Hepatic stellate cell (primary cell): ENCODE measurements around the gene OLFML2A.

ENCODE experiments used
- DNase-seq: peaks from one replicate; pipeline ENCODE4 v3.0.0; 2011; ENCODE audit warnings: low spot score

OLFML2A gene

DNA sequence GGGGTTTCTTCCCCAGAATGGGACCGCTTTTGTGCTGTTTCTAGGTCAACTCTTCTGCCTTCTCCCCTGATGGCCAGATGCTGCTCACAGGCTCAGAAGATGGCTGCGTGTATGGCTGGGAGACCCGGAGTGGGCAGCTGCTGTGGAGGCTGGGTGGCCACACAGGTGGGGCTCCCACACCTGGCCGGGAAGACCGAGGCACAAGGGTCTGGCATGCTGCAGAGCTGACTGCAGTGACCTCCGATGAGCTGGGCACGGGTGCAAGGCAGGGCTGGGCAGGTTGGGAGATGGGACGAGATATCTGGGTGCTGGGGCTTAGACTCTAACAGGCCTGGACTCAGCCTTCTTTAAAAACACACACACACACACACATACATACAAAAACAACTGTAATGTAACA is 77.2 kb downstream of the OLFML2A start:
- DNase-seq = no peak

DNA sequence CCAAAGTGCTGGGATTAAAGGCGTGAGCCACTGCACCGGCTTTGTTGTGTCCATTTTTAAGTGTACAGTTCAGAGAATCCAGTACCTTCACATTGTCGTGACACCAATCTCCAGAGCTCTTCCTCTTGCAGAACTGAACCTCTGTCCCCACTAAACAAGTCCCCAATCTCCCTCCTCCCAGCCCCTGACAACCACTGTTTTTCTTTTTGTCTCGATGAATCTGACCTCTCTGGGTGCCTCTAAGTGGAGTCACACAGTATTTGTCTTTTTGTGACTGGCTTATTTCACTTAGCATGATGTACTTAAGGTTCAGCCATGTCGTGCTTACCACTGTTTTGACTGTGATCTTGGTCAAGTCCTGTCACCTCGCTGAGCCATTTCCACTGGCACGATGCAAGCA is 77.9 kb downstream of the OLFML2A start:
- DNase-seq = no peak

DNA sequence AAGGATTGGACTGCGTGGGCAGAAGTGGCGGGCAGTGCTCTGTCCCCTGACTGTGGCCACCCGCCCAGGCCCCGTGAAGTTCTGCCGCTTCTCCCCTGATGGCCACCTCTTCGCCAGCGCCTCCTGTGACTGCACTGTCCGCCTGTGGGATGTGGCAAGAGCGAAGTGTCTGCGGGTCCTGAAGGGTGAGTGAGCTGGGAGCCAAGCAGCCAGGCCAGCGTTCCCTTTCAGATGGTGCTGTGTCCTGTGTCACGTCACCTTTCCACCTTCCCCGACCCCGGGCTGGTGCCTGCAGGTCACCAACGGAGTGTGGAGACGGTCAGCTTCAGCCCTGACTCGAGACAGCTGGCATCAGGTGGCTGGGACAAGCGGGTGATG is 78.6 kb downstream of the OLFML2A start:
- DNase-seq = no peak

- DNase-seq = no peak
Observed at GRCh38 chr9:124855944-124856765, 79.2 kb downstream of the OLFML2A start.

- no peak for DNase-seq
Observed at GRCh38 chr9:124857533-124858162, 80.7 kb downstream of the OLFML2A start.

GRCh38 chr9:124858330-124859046 is 81.6 kb downstream of the OLFML2A start:
- DNase-seq = no peak

DNA sequence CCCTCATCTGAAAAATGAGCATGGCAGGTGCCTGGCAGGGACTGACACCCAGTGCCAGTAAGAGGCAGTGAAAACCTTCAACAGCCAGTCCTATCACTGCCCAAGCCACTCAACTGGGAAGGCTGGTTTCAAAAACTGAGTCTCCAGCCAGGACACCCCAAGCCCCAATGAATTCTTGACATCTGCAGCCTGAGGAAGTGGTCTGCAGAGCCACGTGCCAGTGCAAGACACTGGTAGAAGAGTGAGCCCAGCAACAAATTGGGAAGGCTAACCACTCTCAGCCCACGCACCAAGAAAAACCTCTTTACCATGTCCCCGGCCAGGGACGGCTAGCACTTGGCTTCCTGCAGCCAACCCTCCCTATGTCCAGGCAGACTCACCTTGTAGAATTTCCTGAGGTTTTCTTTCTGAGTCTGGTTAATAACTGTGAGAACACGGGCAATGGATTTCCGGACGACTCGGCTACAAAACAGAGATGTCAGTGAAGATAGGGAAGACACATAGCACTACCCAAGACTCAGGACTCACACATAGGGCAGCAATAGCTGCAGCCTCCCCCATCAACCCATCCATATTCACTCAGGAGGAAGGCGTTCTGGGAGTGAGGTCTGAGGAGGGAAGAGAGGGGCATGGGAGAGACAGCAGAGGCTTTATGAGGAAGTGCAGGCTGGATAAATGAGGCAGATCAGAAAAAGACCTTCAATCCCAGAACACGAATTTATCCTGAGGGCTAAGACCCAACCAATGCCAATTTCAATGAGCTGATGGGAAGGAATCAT is 83.1 kb downstream of the OLFML2A start:
- no peak for DNase-seq

- no peak for DNase-seq
Observed at GRCh38 chr9:124860582-124861341, 83.8 kb downstream of the OLFML2A start.

- DNase-seq = peak; percentile 99
Observed at GRCh38 chr9:124861342-124862229, 84.7 kb downstream of the OLFML2A start, which contains the start of the genes ARPC5L and RPL35. Gene ARPC5L, plus strand, starts transcription at chr9:124862130. Its CDS starts 7,161 bp downstream, at chr9:124869291. Gene RPL35, minus strand, starts transcription at chr9:124861957. Its CDS starts 45 bp downstream, at chr9:124861912.

GRCh38 chr9:124863371-124863871 is 86.5 kb downstream of the OLFML2A start:
- DNase-seq = no peak
